GM12878 (cell line): ENCODE measurements around the gene EXD3. TPM values are rescaled to one million over a fixed set of nuclear protein-coding genes. Genes with fewer than 3 reads are reported as not detected.

Experiments used
- ATAC-seq: fragments of 200-7000 bp; cut with Tn5 transposase; 3 replicates; pipeline ENCODE4 v1.9.1; 2020; ENCODE audit warnings: mild to moderate bottlenecking, moderate library complexity
- BruUV-seq: library from RNA; stranded (reverse); fragments of 400-500 nt; replicated peaks from 2 replicates; lab custom pipeline; 2021; lab: Mats Ljungman, UMichigan
- CTCF ChIA-PET: fragments of 300-600 bp; sonication (Branson Sonifier 250); formaldehyde crosslinking; extraction: SDS; loops from one replicate; lab custom pipeline; 2021; ENCODE audit warnings: inconsistent platforms; lab: Yijun Ruan, JAX
- POLR2A ChIA-PET: fragments of 350-600 bp; formaldehyde crosslinking; extraction: SDS; loops from one replicate; lab custom pipeline; 2021; ENCODE audit warnings: inconsistent platforms; lab: Charles Lee
- RAD21 ChIA-PET: fragments of 300-600 bp; sonication (Branson Sonifier 250); formaldehyde crosslinking; loops from one replicate; lab custom pipeline; 2023; ENCODE audit warnings: antibody characterized with exemption; ENCODE audit not compliant: unreplicated experiment; lab: Charles Lee
- SMC1A ChIA-PET: fragments of 300-600 bp; sonication (Branson Sonifier 250); formaldehyde crosslinking; loops from one replicate; lab custom pipeline; 2023; ENCODE audit not compliant: unreplicated experiment, uncharacterized antibody; lab: Charles Lee
- DNase-seq: peaks from one replicate; pipeline ENCODE4 v3.0.0-alpha.2; 2011; ENCODE audit warnings: low read depth, low spot score
- FAIRE-seq: peaks from 3 replicates; lab custom pipeline; 2011; peaks lifted over from hg19 to GRCh38; lab: Jason Lieb, UNC
- H2AFZ ChIP-seq: 2 replicates; pipeline ENCODE4 v1.6.0; 2011; ENCODE audit warnings: low read depth, low read length, control low read depth; ENCODE audit not compliant: control insufficient read depth
- H3K27ac ChIP-seq: 2 replicates; pipeline ENCODE4 v1.5.1; 2011; ENCODE audit warnings: control low read depth; ENCODE audit not compliant: control insufficient read depth, insufficient read depth
- H3K27me3 ChIP-seq, 2 experiments: replicated peaks in 1 of 2; 2 replicates each; pipeline versions ENCODE4 v1.6.0 to v1.6.1; 2011; ENCODE audit warnings: low read length in 1 of 2; ENCODE audit not compliant: control insufficient read depth in 2 of 2, insufficient read depth in 2 of 2
- H3K36me3 ChIP-seq, 2 experiments: 2 replicates each; pipeline ENCODE4 v1.5.1; 2011; ENCODE audit warnings: low read length in 1 of 2; ENCODE audit not compliant: control insufficient read depth in 2 of 2, insufficient read depth in 2 of 2
- H3K4me1 ChIP-seq: 2 replicates; pipeline ENCODE4 v1.6.1; 2011; ENCODE audit warnings: mild to moderate bottlenecking, low read length, moderate library complexity, mixed read lengths; ENCODE audit not compliant: control insufficient read depth, insufficient read depth
- H3K4me2 ChIP-seq: 2 replicates; pipeline ENCODE4 v1.6.0; 2011; ENCODE audit warnings: control low read depth; ENCODE audit not compliant: control insufficient read depth, insufficient read depth
- H3K4me3 ChIP-seq: fragments of 200-600 bp; sonication (generic); 2 replicates; pipeline ENCODE4 v1.5.1; 2016
- H3K79me2 ChIP-seq: 2 replicates; pipeline ENCODE4 v1.6.0; 2011; ENCODE audit warnings: low read length; ENCODE audit not compliant: control insufficient read depth, insufficient read depth
- H3K9ac ChIP-seq: 2 replicates; pipeline ENCODE4 v1.8.0; 2011; ENCODE audit warnings: low read length, control low read depth, mixed read lengths; ENCODE audit not compliant: control insufficient read depth, insufficient read depth
- H3K9me3 ChIP-seq: replicated peaks from 3 replicates; pipeline ENCODE4 v1.5.1; 2011; ENCODE audit warnings: mild to moderate bottlenecking, low read length; ENCODE audit not compliant: control insufficient read depth, insufficient read depth
- H4K20me1 ChIP-seq: 2 replicates; pipeline ENCODE4 v1.6.0; 2011; ENCODE audit not compliant: control insufficient read depth, insufficient read depth
- CEBPB ChIP-seq, 2 experiments: fragments of 150-350 bp in 1 of 2; IDR thresholded peaks; 2 replicates each; pipeline ENCODE4 v1.6.1; 2012 to 2014; ENCODE audit warnings: low read depth in 2 of 2, low read length in 2 of 2, borderline replicate concordance in 1 of 2, inconsistent platforms in 1 of 2
- CHD2 ChIP-seq: IDR thresholded peaks from 2 replicates; pipeline ENCODE4 v1.6.1; 2011; ENCODE audit warnings: low read depth, low read length, improper control_type of control experiment, borderline replicate concordance
- CHD4 ChIP-seq: fragments of 200-600 bp; sonication (generic); IDR thresholded peaks from 2 replicates; pipeline ENCODE4 v1.6.1; 2016; ENCODE audit warnings: mild to moderate bottlenecking
- ESRRA ChIP-seq: IDR thresholded peaks from 2 replicates; pipeline ENCODE4 v1.6.1; 2012; ENCODE audit warnings: mild to moderate bottlenecking, low read length, improper control_type of control experiment
- EZH2 ChIP-seq: IDR thresholded peaks from 2 replicates; pipeline ENCODE4 v1.6.1; 2012; ENCODE audit warnings: low read depth, mild to moderate bottlenecking, control low read depth, inconsistent platforms, low read length, borderline replicate concordance; ENCODE audit not compliant: control insufficient read depth
- HCFC1 ChIP-seq: fragments of 150-350 bp; IDR thresholded peaks from 2 replicates; pipeline ENCODE4 v1.6.1; 2014; ENCODE audit warnings: low read length
- MYC ChIP-seq: IDR thresholded peaks from 2 replicates; pipeline ENCODE4 v1.6.1; 2011; ENCODE audit warnings: mild to moderate bottlenecking, low read length, moderate library complexity, inconsistent platforms; ENCODE audit not compliant: insufficient read depth, insufficient replicate concordance, insufficient read length, severe bottlenecking
- STAT1 ChIP-seq: fragments of 450-650 bp; conservative IDR thresholded peaks from 2 replicates; pipeline ENCODE4 v1.6.1; 2014; ENCODE audit warnings: antibody characterized with exemption, mild to moderate bottlenecking
- TAF1 ChIP-seq: IDR thresholded peaks from 2 replicates; pipeline ENCODE4 v1.6.1; 2011; ENCODE audit warnings: mild to moderate bottlenecking, low read depth, low read length, borderline replicate concordance
- TARDBP ChIP-seq: IDR thresholded peaks from 2 replicates; pipeline ENCODE4 v1.6.1; 2016; ENCODE audit warnings: borderline replicate concordance
- WRNIP1 ChIP-seq: IDR thresholded peaks from 2 replicates; pipeline ENCODE4 v1.6.1; 2011; ENCODE audit warnings: low read depth, low read length, improper control_type of control experiment, borderline replicate concordance
- ZNF207 ChIP-seq: fragments of 450-650 bp; IDR thresholded peaks from 2 replicates; pipeline ENCODE4 v1.6.1; 2014; ENCODE audit warnings: antibody characterized with exemption, mild to moderate bottlenecking, borderline replicate concordance
- WGBS: methylation state at CpG from one replicate; pipeline ENCODE4 v1.1.6; 2016; ENCODE audit warnings: low lambda C conversion rate; ENCODE audit not compliant: insufficient replicate concordance, insufficient coverage; ENCODE audit errors: missing lambda C conversion rate; 5-methylcytosine and 5-hydroxymethylcytosine counted together
- in situ Hi-C: fragments of 300-500 bp; cut with MboI; formaldehyde crosslinking; loops from 9 replicates; pipeline ENCODE4 v1.14.3; 2018; ENCODE audit warnings: mixed read lengths
- intact Hi-C: fragments of 100-400 bp; cut with micrococcal nuclease; formaldehyde crosslinking; loops from one replicate; pipeline ENCODE4 v1.14.2; 2022; ENCODE audit not compliant: unreplicated experiment
- polyA plus RNA-seq, 11 experiments: library from polyadenylated mRNA; depleted of rRNA in 4 of 11; unstranded in 6 of 11; stranded (reverse) in 5 of 11; fragments of >200 nt; fragmentation: Nextera tagmentation in 4 of 11; fragmentation: Illumina TruSeq in 1 of 11; extraction: Ambion mirVana in 4 of 11; extraction: Trizol in 1 of 11; gene quantifications; 1 replicate in 1 of 11; 2 replicates in 10 of 11; pipeline versions ENCODE4 v1.2.1 to v1.2.3, GENCODE V29; 2011 to 2016; ENCODE audit warnings: inconsistent platforms in 2 of 11, missing spikeins in 2 of 11, low read depth in 1 of 11
- total RNA-seq, 4 experiments: library from RNA; depleted of rRNA in 3 of 4; stranded (reverse); fragments of >200 nt in 3 of 4; fragmentation: Illumina TruSeq in 1 of 4; extraction: Trizol in 1 of 4; gene quantifications; 2 replicates each; pipeline versions ENCODE4 v1.2.1 to v1.2.3, GENCODE V29; 2013 to 2021
- TF ChIP-seq, protein P1 (sequence below): IDR thresholded peaks from 2 replicates; pipeline ENCODE4 v1.6.1; 2011; ENCODE audit warnings: mild to moderate bottlenecking, low read depth, low read length, moderate library complexity; ENCODE audit not compliant: insufficient replicate concordance
- TF ChIP-seq, protein P2 (sequence below): fragments of 450-650 bp; IDR thresholded peaks from 2 replicates; pipeline ENCODE4 v1.6.1; 2017; ENCODE audit warnings: mild to moderate bottlenecking, moderate library complexity
- TF ChIP-seq, protein P3 (sequence below): IDR thresholded peaks from 2 replicates; pipeline ENCODE4 v1.6.1; 2011; ENCODE audit warnings: borderline replicate concordance, low read depth, mild to moderate bottlenecking, moderate library complexity, mixed read lengths, low read length; ENCODE audit not compliant: insufficient read depth; ENCODE audit errors: extremely low read length

EXD3 gene
- total and polyA plus RNA-seq, 10 of the 15 experiments (the other 5 are each of a cell fraction or from before 2014, with no cell fraction given): 0.21 to 7.1 (median 3.6) TPM

DNA sequence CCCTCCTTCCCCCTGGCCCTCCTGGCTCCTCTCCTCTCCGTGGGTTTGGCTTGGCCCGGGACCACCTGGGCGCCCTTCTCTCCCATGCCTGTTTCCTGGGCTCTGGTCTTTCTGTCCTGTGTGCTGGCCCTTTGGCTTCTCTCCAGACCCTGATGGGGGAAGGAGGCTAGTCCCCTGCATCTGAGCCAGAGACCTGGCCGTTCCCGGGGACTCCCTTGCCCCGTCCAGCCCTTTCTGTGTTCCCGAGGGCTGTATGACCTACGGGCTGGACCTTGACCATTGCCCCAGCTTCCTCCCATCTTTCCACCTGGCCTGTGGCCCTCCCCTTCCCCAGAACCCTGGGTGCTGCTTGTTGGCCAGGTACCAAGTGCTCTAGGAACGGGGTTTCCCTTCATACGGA, 159.5 kb downstream of the EXD3 start:
- intact Hi-C loops: no loop called here
- Histone ChIP-seq H3K9me3 (no peaks in the 10 kb centered on the region), H3K79me2 (no peaks in the 10 kb centered on the region), H3K4me2 (no peak overlapping the region), H2AFZ (no peak overlapping the region), H4K20me1 (no peaks in the 10 kb centered on the region), H3K4me1 (peaks cover 5% of the 10 kb centered on the region), H3K4me3 (no peak overlapping the region), H3K27me3 (no peaks in the 10 kb centered on the region), H3K36me3 (peaks cover 5 to 11% of the 10 kb centered on the region in 2 experiments), H3K27ac (no peak overlapping the region), H3K9ac (no peak overlapping the region)
- TF ChIP-seq HCFC1 (no peak), ZNF207 (no peak), MYC (no peak), STAT1 (no peak), CHD4 (no peak), TAF1 (no peak), CHD2 (no peak), TARDBP (no peak), ESRRA (no peak), WRNIP1 (no peak), CEBPB (IDR thresholded peaks at IDR 0.05; ENCODE audit: borderline replicate concordance in 1 of 2, low read depth in 2 of 2, low read length in 2 of 2) (no peak), EZH2 (no peak)
- TF ChIP-seq, protein P1, sequence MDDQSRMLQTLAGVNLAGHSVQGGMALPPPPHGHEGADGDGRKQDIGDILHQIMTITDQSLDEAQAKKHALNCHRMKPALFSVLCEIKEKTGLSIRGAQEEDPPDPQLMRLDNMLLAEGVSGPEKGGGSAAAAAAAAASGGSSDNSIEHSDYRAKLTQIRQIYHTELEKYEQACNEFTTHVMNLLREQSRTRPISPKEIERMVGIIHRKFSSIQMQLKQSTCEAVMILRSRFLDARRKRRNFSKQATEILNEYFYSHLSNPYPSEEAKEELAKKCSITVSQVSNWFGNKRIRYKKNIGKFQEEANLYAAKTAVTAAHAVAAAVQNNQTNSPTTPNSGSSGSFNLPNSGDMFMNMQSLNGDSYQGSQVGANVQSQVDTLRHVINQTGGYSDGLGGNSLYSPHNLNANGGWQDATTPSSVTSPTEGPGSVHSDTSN: no peak
- TF ChIP-seq, protein P2, sequence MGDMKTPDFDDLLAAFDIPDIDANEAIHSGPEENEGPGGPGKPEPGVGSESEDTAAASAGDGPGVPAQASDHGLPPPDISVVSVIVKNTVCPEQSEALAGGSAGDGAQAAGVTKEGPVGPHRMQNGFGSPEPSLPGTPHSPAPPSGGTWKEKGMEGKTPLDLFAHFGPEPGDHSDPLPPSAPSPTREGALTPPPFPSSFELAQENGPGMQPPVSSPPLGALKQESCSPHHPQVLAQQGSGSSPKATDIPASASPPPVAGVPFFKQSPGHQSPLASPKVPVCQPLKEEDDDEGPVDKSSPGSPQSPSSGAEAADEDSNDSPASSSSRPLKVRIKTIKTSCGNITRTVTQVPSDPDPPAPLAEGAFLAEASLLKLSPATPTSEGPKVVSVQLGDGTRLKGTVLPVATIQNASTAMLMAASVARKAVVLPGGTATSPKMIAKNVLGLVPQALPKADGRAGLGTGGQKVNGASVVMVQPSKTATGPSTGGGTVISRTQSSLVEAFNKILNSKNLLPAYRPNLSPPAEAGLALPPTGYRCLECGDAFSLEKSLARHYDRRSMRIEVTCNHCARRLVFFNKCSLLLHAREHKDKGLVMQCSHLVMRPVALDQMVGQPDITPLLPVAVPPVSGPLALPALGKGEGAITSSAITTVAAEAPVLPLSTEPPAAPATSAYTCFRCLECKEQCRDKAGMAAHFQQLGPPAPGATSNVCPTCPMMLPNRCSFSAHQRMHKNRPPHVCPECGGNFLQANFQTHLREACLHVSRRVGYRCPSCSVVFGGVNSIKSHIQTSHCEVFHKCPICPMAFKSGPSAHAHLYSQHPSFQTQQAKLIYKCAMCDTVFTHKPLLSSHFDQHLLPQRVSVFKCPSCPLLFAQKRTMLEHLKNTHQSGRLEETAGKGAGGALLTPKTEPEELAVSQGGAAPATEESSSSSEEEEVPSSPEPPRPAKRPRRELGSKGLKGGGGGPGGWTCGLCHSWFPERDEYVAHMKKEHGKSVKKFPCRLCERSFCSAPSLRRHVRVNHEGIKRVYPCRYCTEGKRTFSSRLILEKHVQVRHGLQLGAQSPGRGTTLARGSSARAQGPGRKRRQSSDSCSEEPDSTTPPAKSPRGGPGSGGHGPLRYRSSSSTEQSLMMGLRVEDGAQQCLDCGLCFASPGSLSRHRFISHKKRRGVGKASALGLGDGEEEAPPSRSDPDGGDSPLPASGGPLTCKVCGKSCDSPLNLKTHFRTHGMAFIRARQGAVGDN: no peak
- TF ChIP-seq, protein P3, sequence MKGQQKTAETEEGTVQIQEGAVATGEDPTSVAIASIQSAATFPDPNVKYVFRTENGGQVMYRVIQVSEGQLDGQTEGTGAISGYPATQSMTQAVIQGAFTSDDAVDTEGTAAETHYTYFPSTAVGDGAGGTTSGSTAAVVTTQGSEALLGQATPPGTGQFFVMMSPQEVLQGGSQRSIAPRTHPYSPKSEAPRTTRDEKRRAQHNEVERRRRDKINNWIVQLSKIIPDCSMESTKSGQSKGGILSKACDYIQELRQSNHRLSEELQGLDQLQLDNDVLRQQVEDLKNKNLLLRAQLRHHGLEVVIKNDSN: no peak
- ChIA-PET SMC1A (interaction anchor here (1.4 kb wide), 1 partner anchor 74 kb away, joined by 3 read pairs; no protein-coding TSS in a partner anchor), RAD21 (interaction anchor here (1.6 to 1.7 kb wide), 2 partner anchors 24 to 27 kb away, joined by 4 to 6 read pairs; no protein-coding TSS in a partner anchor), CTCF (no interaction called here), POLR2A (no interaction called here)
- in situ Hi-C loops: no loop called here
- no peak for FAIRE-seq
- no peak for DNase-seq
- WGBS: 97% methylated on average over 7 of the region's 10 CpGs
- BruUV-seq: no TSS peak
- no peak for ATAC-seq
